Stimulated activated CD8-positive, alpha-beta memory T cell treated with anti-CD3 and anti-CD28 coated beads, Interleukin-7, amount 100 ng/mL, for 1 hour (primary cell): ENCODE data around the gene CPTP.
"Not testable (repeated sequence)": the region's sequence is repeated elsewhere in the genome, so short reads cannot be mapped to it uniquely, and the experiment has no call there.

Experiments used
- DNase-seq, 2 donors: peaks; one replicate each; pipeline ENCODE4 v3.0.0-alpha.2; 2020; ENCODE audit warnings: low read depth in 2 of 2

The CPTP gene

GRCh38 chr1:1365875-1366698 is 41.5 kb downstream of the CPTP start:
- DNase-seq: no peak

- DNase-seq: no peak
Observed at GRCh38 chr1:1366699-1367066, 42.1 kb downstream of the CPTP start.

- no peak for DNase-seq
Observed at GRCh38 chr1:1367315-1367714, 42.7 kb downstream of the CPTP start.

GRCh38 chr1:1370094-1370493 is 45.5 kb downstream of the CPTP start:
- not testable (repeated sequence) for DNase-seq

- DNase-seq: no peak
Observed at GRCh38 chr1:1370771-1371300, 46.2 kb downstream of the CPTP start.

GRCh38 chr1:1371364-1371745 is 46.8 kb downstream of the CPTP start:
- DNase-seq: peak in 1 of 2 donors; percentile 15

- DNase-seq: peak; percentile 58 to 63
Observed at GRCh38 chr1:1371746-1372711, 47.4 kb downstream of the CPTP start.

GRCh38 chr1:1373051-1373814 is 48.6 kb downstream of the CPTP start:
- DNase-seq: no peak

- no peak for DNase-seq
Observed at GRCh38 chr1:1373815-1374588, 49.4 kb downstream of the CPTP start.

GRCh38 chr1:1374589-1374928 is 50.0 kb downstream of the CPTP start:
- no peak for DNase-seq

GRCh38 chr1:1374929-1375662 is 50.5 kb downstream of the CPTP start, which contains the start of gene AURKAIP1:
TSS of gene AURKAIP1 (minus strand) at chr1:1375207. CDS start at chr1:1374756, 451 bp downstream.
- DNase-seq: peak; percentile 82 to 88

GRCh38 chr1:1376551-1377226 is 52.1 kb downstream of the CPTP start:
- DNase-seq: no peak

GRCh38 chr1:1377540-1378205 is 53.1 kb downstream of the CPTP start:
- no peak for DNase-seq
